Neuron (in vitro differentiated cells): Measurements from ENCODE around the gene FBXO4.
"Not testable (repeated sequence)": the region's sequence is repeated elsewhere in the genome, so short reads cannot be mapped to it uniquely, and the experiment has no call there.

Source experiments
- H2AFZ ChIP-seq: one replicate; pipeline ENCODE4 v1.6.1; 2013; ENCODE audit warnings: low read depth, mild to moderate bottlenecking, inconsistent platforms, low read length, moderate library complexity
- H3K27me3 ChIP-seq: one replicate; pipeline ENCODE4 v1.6.1; 2013; ENCODE audit warnings: low read length; ENCODE audit not compliant: insufficient read depth
- H3K36me3 ChIP-seq: one replicate; pipeline ENCODE4 v1.6.1; 2013; ENCODE audit warnings: low read length; ENCODE audit not compliant: insufficient read depth
- H3K4me1 ChIP-seq: one replicate; pipeline ENCODE4 v1.6.1; 2013; ENCODE audit warnings: low read length; ENCODE audit not compliant: insufficient read depth
- H3K4me3 ChIP-seq: 2 replicates; pipeline ENCODE4 v1.5.1; 2013; ENCODE audit warnings: mild to moderate bottlenecking, low read length, moderate library complexity
- H3K9me3 ChIP-seq: one replicate; pipeline ENCODE4 v1.6.1; 2013; ENCODE audit warnings: low read length

The FBXO4 gene

GRCh38 chr5:41935544-41935943, 10.5 kb downstream of the FBXO4 start:
- H3K4me1 ChIP-seq = no peaks in the 10 kb centered on the region
- H3K4me3 ChIP-seq = no peak overlapping the region
- H3K36me3 ChIP-seq = no peaks in the 10 kb centered on the region
- H3K9me3 ChIP-seq = no peaks in the 10 kb centered on the region
- H3K27me3 ChIP-seq = no peaks in the 10 kb centered on the region
- H2AFZ ChIP-seq = no peak overlapping the region

- Histone ChIP-seq H3K36me3 (no peaks in the 10 kb centered on the region), H3K4me1 (peaks cover 3% of the 10 kb centered on the region), H3K27me3 (no peaks in the 10 kb centered on the region), H2AFZ (no peak overlapping the region), H3K4me3 (no peak overlapping the region), H3K9me3 (no peaks in the 10 kb centered on the region)
Observed at GRCh38 chr5:41940641-41941040, 15.6 kb downstream of the FBXO4 start.

GRCh38 chr5:41945332-41945955, 20.4 kb downstream of the FBXO4 start:
- not testable (repeated sequence) for H3K9me3 ChIP-seq, H3K4me1 ChIP-seq, H3K27me3 ChIP-seq, H3K4me3 ChIP-seq, H3K36me3 ChIP-seq, H2AFZ ChIP-seq

GRCh38 chr5:41951224-41951623, 26.1 kb downstream of the FBXO4 start:
- Histone ChIP-seq H3K36me3 (no peaks in the 10 kb centered on the region), H3K4me1 (peaks cover 7% of the 10 kb centered on the region), H3K27me3 (no peaks in the 10 kb centered on the region), H2AFZ (no peak overlapping the region), H3K4me3 (no peak overlapping the region), H3K9me3 (no peaks in the 10 kb centered on the region)

GRCh38 chr5:41954286-41954685, 29.2 kb downstream of the FBXO4 start:
- H2AFZ ChIP-seq = no peak overlapping the region
- no peaks in the 10 kb centered on the region for H3K36me3 ChIP-seq
- H3K9me3 ChIP-seq = no peaks in the 10 kb centered on the region
- no peak overlapping the region for H3K4me3 ChIP-seq
- H3K27me3 ChIP-seq = no peaks in the 10 kb centered on the region
- H3K4me1 ChIP-seq = no peaks in the 10 kb centered on the region

- Histone ChIP-seq H3K36me3 (no peaks in the 10 kb centered on the region), H3K27me3 (no peaks in the 10 kb centered on the region), H3K4me3 (no peak overlapping the region), H3K4me1 (no peaks in the 10 kb centered on the region), H3K9me3 (no peaks in the 10 kb centered on the region), H2AFZ (no peak overlapping the region)
Observed at GRCh38 chr5:41955432-41956024, 30.4 kb downstream of the FBXO4 start.

GRCh38 chr5:41956943-41957342, 31.9 kb downstream of the FBXO4 start:
- no peak overlapping the region for H2AFZ ChIP-seq
- no peak overlapping the region for H3K4me3 ChIP-seq
- H3K27me3 ChIP-seq = no peaks in the 10 kb centered on the region
- no peaks in the 10 kb centered on the region for H3K9me3 ChIP-seq
- H3K36me3 ChIP-seq = no peaks in the 10 kb centered on the region
- no peaks in the 10 kb centered on the region for H3K4me1 ChIP-seq

GRCh38 chr5:41960481-41960880, 35.4 kb downstream of the FBXO4 start:
- no peaks in the 10 kb centered on the region for H3K36me3 ChIP-seq

GRCh38 chr5:41961736-41962135, 36.7 kb downstream of the FBXO4 start:
- no peaks in the 10 kb centered on the region for H3K27me3 ChIP-seq
- H3K36me3 ChIP-seq = no peaks in the 10 kb centered on the region
- no peak overlapping the region for H2AFZ ChIP-seq
- no peaks in the 10 kb centered on the region for H3K4me1 ChIP-seq
- no peaks in the 10 kb centered on the region for H3K9me3 ChIP-seq
- H3K4me3 ChIP-seq = no peak overlapping the region

More at GRCh38 chr5:41960481-41960880, 35.4 kb downstream of the FBXO4 start:
- no peak overlapping the region for H3K4me3 ChIP-seq
- no peaks in the 10 kb centered on the region for H3K27me3 ChIP-seq
- no peaks in the 10 kb centered on the region for H3K4me1 ChIP-seq
- no peaks in the 10 kb centered on the region for H3K9me3 ChIP-seq
- no peak overlapping the region for H2AFZ ChIP-seq

GRCh38 chr5:41962491-41962890, 37.4 kb downstream of the FBXO4 start:
- Histone ChIP-seq H3K36me3 (no peaks in the 10 kb centered on the region), H2AFZ (no peak overlapping the region), H3K4me3 (no peak overlapping the region), H3K27me3 (no peaks in the 10 kb centered on the region), H3K4me1 (no peaks in the 10 kb centered on the region), H3K9me3 (no peaks in the 10 kb centered on the region)

GRCh38 chr5:41966401-41967105, 41.5 kb downstream of the FBXO4 start:
- Histone ChIP-seq H3K9me3 (no peaks in the 10 kb centered on the region), H3K36me3 (no peaks in the 10 kb centered on the region), H3K4me3 (no peak overlapping the region), H3K4me1 (no peaks in the 10 kb centered on the region), H2AFZ (no peak overlapping the region), H3K27me3 (no peaks in the 10 kb centered on the region)

GRCh38 chr5:41967401-41967800, 42.3 kb downstream of the FBXO4 start:
- Histone ChIP-seq H3K36me3 (no peaks in the 10 kb centered on the region), H3K4me1 (no peaks in the 10 kb centered on the region), H2AFZ (no peak overlapping the region), H3K27me3 (no peaks in the 10 kb centered on the region), H3K4me3 (no peak overlapping the region), H3K9me3 (no peaks in the 10 kb centered on the region)

- no peaks in the 10 kb centered on the region for H3K36me3 ChIP-seq
- no peaks in the 10 kb centered on the region for H3K9me3 ChIP-seq
- H3K4me1 ChIP-seq = no peaks in the 10 kb centered on the region
- H3K4me3 ChIP-seq = no peak overlapping the region
- no peak overlapping the region for H2AFZ ChIP-seq
- no peaks in the 10 kb centered on the region for H3K27me3 ChIP-seq
Observed at GRCh38 chr5:41968153-41968723, 43.2 kb downstream of the FBXO4 start.
